Dendritic cell treated with granulocyte-macrophage colony-stimulating factor and Interleukin-4, amounts not matched to agents 40 ng/mL and 50 ng/mL, for 4 days (primary cell): Measurements from ENCODE around the gene CYP39A1.

Experiments
- H3K27ac Mint-ChIP-seq: one replicate; pipeline ENCODE4 v1.8.0; 2022; ENCODE audit warnings: mild to moderate bottlenecking, mixed read lengths
- H3K27me3 Mint-ChIP-seq: one replicate; pipeline ENCODE4 v1.8.0; 2022; ENCODE audit warnings: mild to moderate bottlenecking, mixed read lengths
- H3K36me3 Mint-ChIP-seq: one replicate; pipeline ENCODE4 v1.8.0; 2022; ENCODE audit warnings: low read depth, mixed read lengths
- H3K4me1 Mint-ChIP-seq: one replicate; pipeline ENCODE4 v1.8.0; 2022; ENCODE audit warnings: low read depth, mixed read lengths
- H3K4me3 Mint-ChIP-seq: one replicate; pipeline ENCODE4 v1.8.0; 2022; ENCODE audit warnings: mild to moderate bottlenecking, moderate library complexity, mixed read lengths
- H3K9me3 Mint-ChIP-seq: one replicate; pipeline ENCODE4 v1.8.0; 2022; ENCODE audit warnings: mixed read lengths
- intact Hi-C: fragments of 100-400 bp; cut with micrococcal nuclease; formaldehyde crosslinking; loops from one replicate; pipeline ENCODE4 v1.15.0; 2022

The CYP39A1 gene

GRCh38 chr6:46637145-46637544 lies 15.5 kb downstream of the CYP39A1 start:
- Mint-ChIP-seq H3K4me1 (peaks cover 5% of the 10 kb centered on the region), H3K27me3 (peaks cover 3% of the 10 kb centered on the region), H3K36me3 (no peaks in the 10 kb centered on the region), H3K27ac (no peak overlapping the region), H3K4me3 (no peak overlapping the region), H3K9me3 (no peaks in the 10 kb centered on the region)
- intact Hi-C loops = no loop called here

DNA sequence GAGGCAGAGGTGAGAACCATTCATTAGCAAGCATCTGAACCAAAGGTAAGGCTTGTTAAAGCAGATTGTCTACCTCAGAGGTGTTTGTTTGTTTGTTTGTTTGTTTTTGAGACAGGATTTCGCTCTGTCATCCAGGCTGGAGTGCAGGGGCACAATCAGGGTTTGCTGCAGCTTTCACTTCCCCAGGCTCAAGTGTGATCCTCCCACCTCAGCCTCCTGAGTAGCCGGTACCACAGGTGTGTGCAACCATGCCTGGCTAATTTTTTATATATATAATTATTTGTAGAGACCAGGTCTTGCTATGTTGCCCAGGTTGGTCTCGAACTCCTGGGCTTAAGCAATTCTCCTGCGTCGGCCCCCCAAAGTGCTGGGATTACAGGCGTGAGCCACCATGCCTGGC lies 17.2 kb downstream of the CYP39A1 start:
- Mint-ChIP-seq H3K9me3 (no peaks in the 10 kb centered on the region), H3K27me3 (peaks cover 3% of the 10 kb centered on the region), H3K4me1 (peaks cover 5% of the 10 kb centered on the region), H3K27ac (no peak overlapping the region), H3K36me3 (no peaks in the 10 kb centered on the region), H3K4me3 (no peak overlapping the region)
- intact Hi-C loops = no loop called here

GRCh38 chr6:46632053-46632452 lies 20.6 kb downstream of the CYP39A1 start:
- Mint-ChIP-seq H3K27ac (no peak overlapping the region), H3K4me1 (no peaks in the 10 kb centered on the region)

DNA sequence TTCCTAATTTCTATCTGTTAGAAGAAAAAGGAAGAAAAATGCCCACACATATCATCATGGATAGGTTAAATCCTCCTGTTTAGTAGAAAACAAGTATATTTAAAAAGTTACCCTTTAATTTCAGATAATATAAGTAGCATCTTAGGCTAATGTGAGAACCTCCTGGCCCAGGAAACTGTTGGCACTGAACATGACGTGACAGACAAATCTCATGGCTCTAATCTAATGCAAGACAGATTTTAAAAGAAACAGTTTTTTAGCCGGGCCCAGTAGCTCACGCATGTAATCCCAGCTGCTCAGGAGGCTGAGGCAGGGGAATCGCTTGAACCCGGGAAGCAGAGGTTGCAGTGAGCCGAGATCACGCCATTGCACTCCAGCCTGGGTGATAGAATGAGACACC lies 22.9 kb downstream of the CYP39A1 start:
- no peaks in the 10 kb centered on the region for H3K36me3 Mint-ChIP-seq
- no peak overlapping the region for H3K4me3 Mint-ChIP-seq
- intact Hi-C loops = no loop called here
- H3K27me3 Mint-ChIP-seq = no peaks in the 10 kb centered on the region
- H3K27ac Mint-ChIP-seq = no peak overlapping the region
- no peaks in the 10 kb centered on the region for H3K9me3 Mint-ChIP-seq
- H3K4me1 Mint-ChIP-seq = no peaks in the 10 kb centered on the region

More at GRCh38 chr6:46632053-46632452, 20.6 kb downstream of the CYP39A1 start:
- H3K27me3 Mint-ChIP-seq = no peaks in the 10 kb centered on the region
- no peaks in the 10 kb centered on the region for H3K36me3 Mint-ChIP-seq
- intact Hi-C loops = no loop called here
- no peaks in the 10 kb centered on the region for H3K9me3 Mint-ChIP-seq
- H3K4me3 Mint-ChIP-seq = no peak overlapping the region

DNA sequence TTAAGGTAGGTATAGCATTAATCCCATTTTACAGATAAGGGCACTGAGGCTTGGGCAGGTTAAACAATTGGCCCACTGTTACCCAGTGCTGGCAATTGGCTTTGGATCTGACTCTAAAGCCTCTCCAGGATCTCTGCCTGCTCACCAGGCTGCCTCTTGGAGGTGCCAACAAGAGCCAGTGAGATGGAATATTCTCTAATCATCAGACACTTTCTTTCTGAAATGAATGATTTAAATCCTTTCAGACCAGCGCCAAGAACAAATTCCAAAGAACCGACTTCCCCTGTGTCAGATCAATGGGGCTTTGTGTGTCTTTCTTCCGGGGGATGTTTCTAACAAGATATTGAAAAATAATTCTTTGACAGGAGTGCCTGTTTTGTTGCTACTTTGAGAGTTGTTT lies 23.6 kb downstream of the CYP39A1 start:
- Mint-ChIP-seq H3K27me3 (no peaks in the 10 kb centered on the region), H3K27ac (no peak overlapping the region), H3K4me3 (no peak overlapping the region), H3K4me1 (no peaks in the 10 kb centered on the region), H3K36me3 (no peaks in the 10 kb centered on the region), H3K9me3 (no peaks in the 10 kb centered on the region)
- intact Hi-C loops = no loop called here

DNA sequence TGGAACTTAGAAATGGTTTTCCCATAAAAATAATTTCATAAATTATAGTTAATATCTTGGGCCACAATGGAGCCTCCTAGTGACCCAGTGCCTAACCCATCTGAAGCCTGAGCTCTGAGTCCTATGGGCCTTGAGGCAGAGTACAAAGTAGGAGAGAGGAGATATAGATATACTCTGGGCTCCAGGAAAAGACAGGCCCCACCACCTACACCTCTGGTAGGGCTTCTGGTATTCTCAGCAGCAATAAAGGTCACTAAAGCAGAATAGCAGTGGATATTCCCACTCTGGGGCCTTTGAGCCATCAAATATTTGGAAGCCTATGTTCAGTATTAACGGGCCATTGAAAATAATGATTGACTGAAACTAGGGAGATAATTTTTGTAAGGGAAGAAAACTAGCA lies 24.1 kb downstream of the CYP39A1 start:
- intact Hi-C loops = no loop called here
- Mint-ChIP-seq H3K9me3 (no peaks in the 10 kb centered on the region), H3K4me3 (no peak overlapping the region), H3K36me3 (no peaks in the 10 kb centered on the region), H3K4me1 (no peaks in the 10 kb centered on the region), H3K27me3 (no peaks in the 10 kb centered on the region), H3K27ac (no peak overlapping the region)

GRCh38 chr6:46626976-46627375 lies 25.6 kb downstream of the CYP39A1 start:
- no peak overlapping the region for H3K27ac Mint-ChIP-seq
- no peaks in the 10 kb centered on the region for H3K27me3 Mint-ChIP-seq
- no peaks in the 10 kb centered on the region for H3K36me3 Mint-ChIP-seq
- no peaks in the 10 kb centered on the region for H3K4me1 Mint-ChIP-seq
- intact Hi-C loops = no loop called here
- H3K9me3 Mint-ChIP-seq = no peaks in the 10 kb centered on the region
- H3K4me3 Mint-ChIP-seq = no peak overlapping the region

DNA sequence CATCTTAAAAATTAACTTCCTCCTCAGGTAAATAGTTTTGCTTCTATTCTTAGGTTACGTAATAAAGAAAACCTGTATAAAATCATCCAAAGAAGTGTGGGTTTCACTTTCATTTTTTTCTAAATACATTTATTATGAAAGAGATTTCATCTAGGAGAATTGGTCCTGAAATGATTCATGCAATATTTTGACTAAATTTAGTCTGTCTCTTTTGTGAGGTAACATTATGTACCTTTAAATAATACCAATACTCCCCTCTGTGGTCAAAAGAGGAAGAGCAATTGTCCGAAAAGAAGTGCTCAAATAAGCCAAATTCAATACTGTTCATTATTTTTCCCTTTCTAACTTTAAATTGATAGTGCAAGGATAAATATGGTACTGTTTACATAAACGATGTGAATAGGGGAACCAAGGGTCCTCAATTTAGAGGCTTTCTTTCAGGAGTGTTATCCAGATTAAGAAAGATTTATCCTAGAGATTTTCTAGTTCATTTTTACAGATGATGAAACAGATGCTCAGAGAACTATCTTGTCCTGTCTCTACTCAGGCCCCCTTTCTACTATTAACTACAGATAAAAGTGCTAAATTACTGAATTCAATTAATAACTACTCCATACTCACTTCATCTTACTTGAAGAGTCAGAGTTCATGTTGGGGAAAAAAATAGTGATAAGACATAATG lies 26.2 kb downstream of the CYP39A1 start:
- no peaks in the 10 kb centered on the region for H3K4me1 Mint-ChIP-seq
- H3K9me3 Mint-ChIP-seq = no peaks in the 10 kb centered on the region
- intact Hi-C loops = no loop called here

GRCh38 chr6:46618726-46619125 lies 33.9 kb downstream of the CYP39A1 start:
- Mint-ChIP-seq H3K4me1 (no peaks in the 10 kb centered on the region), H3K36me3 (no peaks in the 10 kb centered on the region), H3K4me3 (no peak overlapping the region), H3K27me3 (peaks cover 2% of the 10 kb centered on the region), H3K9me3 (no peaks in the 10 kb centered on the region), H3K27ac (no peak overlapping the region)
- intact Hi-C loops = no loop called here

More for the DNA sequence above, 26.2 kb downstream of the CYP39A1 start:
- H3K27ac Mint-ChIP-seq = no peak overlapping the region
- H3K4me3 Mint-ChIP-seq = no peak overlapping the region
- no peaks in the 10 kb centered on the region for H3K36me3 Mint-ChIP-seq
- no peaks in the 10 kb centered on the region for H3K27me3 Mint-ChIP-seq

DNA sequence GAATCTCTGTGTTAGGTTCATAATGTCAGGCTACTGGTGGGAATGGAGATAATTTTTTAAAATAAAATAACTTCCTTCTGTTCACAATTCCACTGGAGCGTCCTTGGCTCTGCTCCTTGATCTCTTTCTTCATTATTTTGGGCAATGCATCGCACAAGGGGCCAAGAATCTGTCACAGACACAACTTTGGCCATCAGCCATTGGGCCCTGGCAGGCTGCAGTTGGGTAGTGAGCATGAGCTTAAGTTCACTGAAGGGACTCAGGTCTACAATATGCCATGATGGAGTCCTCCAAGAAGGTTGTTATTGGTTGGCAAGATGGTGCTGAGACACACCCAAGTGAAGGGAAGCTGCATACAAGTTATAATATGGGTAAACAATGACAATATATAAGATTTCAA lies 40.0 kb downstream of the CYP39A1 start:
- Mint-ChIP-seq H3K27ac (no peak overlapping the region), H3K9me3 (no peaks in the 10 kb centered on the region), H3K4me1 (no peaks in the 10 kb centered on the region), H3K4me3 (no peak overlapping the region), H3K36me3 (no peaks in the 10 kb centered on the region), H3K27me3 (peaks cover 2% of the 10 kb centered on the region)
- intact Hi-C loops = no loop called here

- H3K27me3 Mint-ChIP-seq = no peaks in the 10 kb centered on the region
- H3K4me1 Mint-ChIP-seq = no peaks in the 10 kb centered on the region
- no peaks in the 10 kb centered on the region for H3K9me3 Mint-ChIP-seq
- intact Hi-C loops = no loop called here
- no peak overlapping the region for H3K27ac Mint-ChIP-seq
- H3K4me3 Mint-ChIP-seq = no peak overlapping the region
- H3K36me3 Mint-ChIP-seq = no peaks in the 10 kb centered on the region
These were observed 41.6 kb downstream of the CYP39A1 start for GRCh38 chr6:46610862-46611553.

DNA sequence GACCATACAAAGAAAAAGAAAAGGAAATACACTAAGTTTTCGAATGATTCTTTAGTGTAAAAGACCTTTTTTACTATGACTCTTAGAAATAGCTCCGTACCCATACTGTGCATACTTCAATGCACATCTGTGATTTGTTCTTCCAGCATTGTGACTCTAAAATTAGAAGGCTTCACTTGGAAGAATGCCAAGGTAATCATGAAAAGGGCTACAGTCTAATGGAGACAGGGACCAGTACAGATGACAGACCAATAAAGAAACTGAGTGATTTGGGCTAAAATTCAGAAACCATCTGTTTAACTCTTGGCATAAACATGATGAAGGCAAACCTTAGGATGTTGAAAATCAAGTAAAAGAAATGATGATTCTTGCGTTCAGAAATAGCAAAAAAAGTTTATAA lies 46.3 kb downstream of the CYP39A1 start:
- H3K27ac Mint-ChIP-seq = no peak overlapping the region
- H3K4me1 Mint-ChIP-seq = no peaks in the 10 kb centered on the region
- H3K36me3 Mint-ChIP-seq = no peaks in the 10 kb centered on the region
- H3K27me3 Mint-ChIP-seq = no peaks in the 10 kb centered on the region
- intact Hi-C loops = no loop called here
- no peak overlapping the region for H3K4me3 Mint-ChIP-seq
- no peaks in the 10 kb centered on the region for H3K9me3 Mint-ChIP-seq

DNA sequence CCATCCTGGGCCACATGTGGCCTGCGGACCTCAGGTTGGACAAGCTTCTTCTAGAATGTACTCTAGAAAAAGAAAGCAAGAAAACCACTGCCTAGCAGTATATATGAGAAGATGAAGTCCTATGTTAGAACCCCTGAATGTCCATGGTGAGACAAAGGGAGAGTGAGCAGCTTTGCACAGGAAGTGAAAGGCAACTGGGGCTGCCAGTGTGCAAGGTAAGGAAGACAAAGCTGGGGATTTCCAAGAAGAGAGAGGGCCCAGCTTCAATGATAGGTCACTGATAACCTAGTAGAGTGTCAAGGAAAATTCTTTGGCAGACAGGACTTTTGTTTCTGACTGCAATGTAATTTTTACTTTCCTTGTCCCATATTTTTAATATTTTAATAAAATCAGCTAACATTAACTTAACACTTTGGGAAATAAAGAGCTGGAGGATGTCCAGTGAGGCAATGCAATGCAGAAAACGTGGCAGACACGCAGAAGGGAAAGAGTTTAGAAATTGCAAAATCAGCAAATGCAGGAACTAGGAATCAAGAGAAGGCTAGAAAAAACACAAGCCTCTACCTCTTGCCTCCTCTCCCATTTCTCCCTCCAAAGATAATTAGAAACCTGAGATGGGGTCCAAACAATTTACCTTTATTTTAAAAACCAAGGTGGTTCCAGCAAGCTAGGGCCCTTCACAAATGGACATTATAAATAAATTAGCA lies 47.4 kb downstream of the CYP39A1 start:
- no peak overlapping the region for H3K27ac Mint-ChIP-seq
- H3K27me3 Mint-ChIP-seq = no peaks in the 10 kb centered on the region
- H3K4me3 Mint-ChIP-seq = no peak overlapping the region
- no peaks in the 10 kb centered on the region for H3K36me3 Mint-ChIP-seq
- no peaks in the 10 kb centered on the region for H3K4me1 Mint-ChIP-seq
- intact Hi-C loops = no loop called here
- H3K9me3 Mint-ChIP-seq = no peaks in the 10 kb centered on the region

DNA sequence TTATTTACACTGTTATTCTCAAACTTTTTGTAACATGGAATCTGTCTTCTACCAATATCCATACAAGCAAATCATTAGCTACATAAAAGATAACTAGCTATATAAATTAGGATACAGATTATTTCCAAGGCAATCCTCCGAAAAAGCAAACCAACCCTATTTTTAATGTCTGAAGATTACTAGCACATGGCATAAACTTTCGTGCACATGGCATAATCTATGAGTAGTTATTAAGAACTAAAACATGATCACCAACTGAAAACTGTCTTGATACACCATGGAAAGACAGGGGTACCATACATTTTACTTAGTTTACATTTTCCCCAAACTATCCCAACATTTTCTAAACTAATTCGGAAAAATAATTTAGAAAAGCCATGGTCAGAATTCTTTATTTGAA lies 54.4 kb downstream of the CYP39A1 start:
- intact Hi-C loops = no loop called here
- Mint-ChIP-seq H3K4me3 (no peak overlapping the region), H3K9me3 (no peaks in the 10 kb centered on the region), H3K4me1 (no peaks in the 10 kb centered on the region), H3K27me3 (peaks cover 1% of the 10 kb centered on the region), H3K27ac (no peak overlapping the region), H3K36me3 (no peaks in the 10 kb centered on the region)
